HCT116 (cell line): ENCODE measurements around the gene PTPN22.

Source experiments
- CEBPB ChIP-seq: IDR thresholded peaks from 2 replicates; pipeline ENCODE4 v1.6.1; 2012; ENCODE audit warnings: low read depth
- CTCF ChIP-seq, 3 experiments: fragments of 200-600 bp in 1 of 3; sonication (generic) in 1 of 3; IDR thresholded peaks in 2 of 3; conservative IDR thresholded peaks in 1 of 3; 2 replicates each; pipeline ENCODE4 v1.5.1; 2012 to 2017; ENCODE audit warnings: low read depth in 2 of 3, low read length in 2 of 3, antibody characterized with exemption in 1 of 3, borderline replicate concordance in 1 of 3, control low read depth in 1 of 3, mild to moderate bottlenecking in 1 of 3, mixed read lengths in 1 of 3, mixed run types in 1 of 3, moderate library complexity in 1 of 3; ENCODE audit not compliant: insufficient read depth in 1 of 3
- ELF1 ChIP-seq: IDR thresholded peaks from 2 replicates; pipeline ENCODE4 v1.6.1; 2012; ENCODE audit warnings: low read depth, borderline replicate concordance
- POLR2A ChIP-seq: IDR thresholded peaks from 2 replicates; pipeline ENCODE4 v1.7.0; 2011; ENCODE audit warnings: borderline replicate concordance; ENCODE audit not compliant: insufficient read depth, insufficient read length; ENCODE audit errors: extremely low read depth
- POLR2AphosphoS5 ChIP-seq: IDR thresholded peaks from 2 replicates; pipeline ENCODE4 v1.6.1; 2011; ENCODE audit warnings: mild to moderate bottlenecking, low read depth, low read length, moderate library complexity
- TCF7L2 ChIP-seq: IDR thresholded peaks from 2 replicates; pipeline ENCODE4 v1.7.0; 2011; ENCODE audit warnings: borderline replicate concordance, inconsistent platforms; ENCODE audit not compliant: insufficient read depth, insufficient read length; ENCODE audit errors: extremely low read depth
- ZNF274 ChIP-seq: fragments of 200-500 bp; sonication (Bioruptor generic); IDR thresholded peaks from 2 replicates; pipeline ENCODE4 v1.6.1; 2014; ENCODE audit warnings: mild to moderate bottlenecking, low read depth, low read length, inconsistent platforms
- TF ChIP-seq, protein P1 (sequence below): IDR thresholded peaks from 2 replicates; pipeline ENCODE4 v1.6.1; 2012
- TF ChIP-seq, protein P2 (sequence below): IDR thresholded peaks from 2 replicates; pipeline ENCODE4 v1.6.1; 2012

DNA sequence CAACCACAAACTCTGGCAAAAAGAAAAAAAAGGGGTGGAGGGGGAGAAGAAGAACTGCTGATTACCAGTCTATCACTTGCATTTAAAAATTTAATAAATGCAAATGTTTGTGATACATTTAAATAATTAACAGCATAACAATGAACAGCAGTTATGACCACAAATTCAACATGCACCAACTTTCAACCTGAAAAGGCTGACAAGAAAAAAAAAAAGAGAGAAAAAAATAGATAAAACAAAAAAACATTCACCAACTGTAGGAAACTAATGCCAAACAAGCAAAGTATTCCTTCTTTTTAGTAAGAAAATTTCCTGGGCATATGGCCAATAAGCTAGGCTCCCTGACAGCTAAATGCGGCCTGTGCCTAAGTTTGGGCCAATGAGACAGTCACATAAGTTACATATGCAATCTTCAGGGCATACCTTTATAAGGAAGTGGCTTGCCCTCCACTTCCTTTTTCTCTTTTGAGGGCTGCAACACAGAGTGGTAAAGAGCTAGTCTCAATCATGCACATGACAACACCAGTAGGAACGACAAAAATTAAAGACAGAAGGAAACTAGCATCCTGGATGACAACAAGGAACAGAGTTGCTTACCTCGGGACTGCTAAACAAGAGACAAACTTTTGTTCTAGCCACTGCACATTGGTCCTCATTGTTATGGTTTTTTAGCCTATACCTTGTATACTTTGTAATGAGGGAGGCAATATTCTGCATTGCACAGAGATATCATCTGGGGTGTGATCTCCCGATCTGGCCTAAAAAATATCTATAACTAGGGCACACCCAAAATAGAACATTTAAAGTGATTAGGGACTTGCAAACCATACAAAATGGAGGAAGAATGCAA is 88.0 kb downstream of the PTPN22 start:
- no peak for TF ChIP-seq CTCF (IDR thresholded peaks at IDR 0.05 in 2 of 3, conservative IDR thresholded peaks at IDR 0.05 in 1 of 3; ENCODE audit: borderline replicate concordance in 1 of 3, insufficient read depth in 1 of 3, low read depth in 2 of 3, low read length in 2 of 3)
- TF ChIP-seq POLR2AphosphoS5: no peak
- no peak for TF ChIP-seq TCF7L2
- TF ChIP-seq, protein P1, sequence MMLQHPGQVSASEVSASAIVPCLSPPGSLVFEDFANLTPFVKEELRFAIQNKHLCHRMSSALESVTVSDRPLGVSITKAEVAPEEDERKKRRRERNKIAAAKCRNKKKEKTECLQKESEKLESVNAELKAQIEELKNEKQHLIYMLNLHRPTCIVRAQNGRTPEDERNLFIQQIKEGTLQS: no peak
- TF ChIP-seq POLR2A: no peak
- TF ChIP-seq ZNF274: no peak
- TF ChIP-seq, protein P2, sequence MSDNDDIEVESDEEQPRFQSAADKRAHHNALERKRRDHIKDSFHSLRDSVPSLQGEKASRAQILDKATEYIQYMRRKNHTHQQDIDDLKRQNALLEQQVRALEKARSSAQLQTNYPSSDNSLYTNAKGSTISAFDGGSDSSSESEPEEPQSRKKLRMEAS: no peak
- no peak for TF ChIP-seq CEBPB
- no peak for TF ChIP-seq ELF1
